Measurements from ENCODE around the gene ASB2.

DNA sequence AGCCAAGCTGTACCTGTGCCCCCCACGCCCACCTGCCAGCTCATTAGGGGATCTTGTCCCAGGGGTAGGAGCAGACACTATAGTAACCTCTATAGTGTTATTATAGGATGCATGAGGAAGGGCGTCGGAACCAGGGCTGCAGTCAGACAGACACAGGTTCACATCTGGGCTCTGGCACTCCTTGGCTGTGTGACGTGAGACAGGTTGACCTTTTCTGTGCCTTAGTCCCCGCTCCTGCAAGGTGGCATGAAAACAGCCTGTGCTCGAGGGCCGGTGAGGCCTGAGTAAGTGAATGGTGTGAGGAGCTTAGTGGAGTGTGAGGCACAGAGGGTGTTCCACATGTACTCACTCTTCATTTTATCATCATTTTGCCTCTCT, 19.0 kb downstream of the ASB2 start:
- TF ChIP-seq, protein P1, sequence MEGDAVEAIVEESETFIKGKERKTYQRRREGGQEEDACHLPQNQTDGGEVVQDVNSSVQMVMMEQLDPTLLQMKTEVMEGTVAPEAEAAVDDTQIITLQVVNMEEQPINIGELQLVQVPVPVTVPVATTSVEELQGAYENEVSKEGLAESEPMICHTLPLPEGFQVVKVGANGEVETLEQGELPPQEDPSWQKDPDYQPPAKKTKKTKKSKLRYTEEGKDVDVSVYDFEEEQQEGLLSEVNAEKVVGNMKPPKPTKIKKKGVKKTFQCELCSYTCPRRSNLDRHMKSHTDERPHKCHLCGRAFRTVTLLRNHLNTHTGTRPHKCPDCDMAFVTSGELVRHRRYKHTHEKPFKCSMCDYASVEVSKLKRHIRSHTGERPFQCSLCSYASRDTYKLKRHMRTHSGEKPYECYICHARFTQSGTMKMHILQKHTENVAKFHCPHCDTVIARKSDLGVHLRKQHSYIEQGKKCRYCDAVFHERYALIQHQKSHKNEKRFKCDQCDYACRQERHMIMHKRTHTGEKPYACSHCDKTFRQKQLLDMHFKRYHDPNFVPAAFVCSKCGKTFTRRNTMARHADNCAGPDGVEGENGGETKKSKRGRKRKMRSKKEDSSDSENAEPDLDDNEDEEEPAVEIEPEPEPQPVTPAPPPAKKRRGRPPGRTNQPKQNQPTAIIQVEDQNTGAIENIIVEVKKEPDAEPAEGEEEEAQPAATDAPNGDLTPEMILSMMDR (IDR thresholded peaks at IDR 0.05), result no peak
- no peak for TF ChIP-seq TCF12 (IDR thresholded peaks at IDR 0.05)

Data from SK-N-SH (cell line).